Mesothelial cell of epicardium (in vitro differentiated cells): ENCODE measurements around the gene DLL4. TPM values are rescaled to one million over a fixed set of nuclear protein-coding genes. Genes with fewer than 3 reads are reported as not detected.

Experiments
- DNase-seq, 2 experiments: peaks; one replicate each; pipeline ENCODE4 v3.0.0; 2021; ENCODE audit warnings: low spot score in 2 of 2; ENCODE audit not compliant: unreplicated experiment in 2 of 2
- H3K27ac Mint-ChIP-seq: 2 replicates; pipeline ENCODE4 v1.8.0; 2021; ENCODE audit warnings: mixed read lengths
- H3K27me3 Mint-ChIP-seq: 2 replicates; pipeline ENCODE4 v1.8.0; 2021; ENCODE audit warnings: low read depth, mixed read lengths
- H3K36me3 Mint-ChIP-seq: 2 replicates; pipeline ENCODE4 v1.8.0; 2021; ENCODE audit warnings: mixed read lengths
- H3K4me1 Mint-ChIP-seq: 2 replicates; pipeline ENCODE4 v1.8.0; 2021; ENCODE audit warnings: mixed read lengths
- H3K4me3 Mint-ChIP-seq: 2 replicates; pipeline ENCODE4 v1.8.0; 2021; ENCODE audit warnings: mild to moderate bottlenecking, moderate library complexity, mixed read lengths
- H3K9me3 Mint-ChIP-seq: 2 replicates; pipeline ENCODE4 v1.8.0; 2021; ENCODE audit warnings: mixed read lengths
- total RNA-seq: library from RNA; stranded (reverse); gene quantifications from 3 replicates; pipeline ENCODE4 v1.2.1, GENCODE V29; 2021
- TF ChIP-seq, protein P1 (sequence below): fragments of 200-600 bp; sonication (generic); IDR thresholded peaks from one replicate; pipeline ENCODE4 v1.5.0; 2021; ENCODE audit warnings: antibody characterized with exemption; ENCODE audit not compliant: unreplicated experiment

DLL4 gene
- total RNA-seq = 0.20 to 0.31 TPM (median 0.24 TPM) in 3 replicates

DNA sequence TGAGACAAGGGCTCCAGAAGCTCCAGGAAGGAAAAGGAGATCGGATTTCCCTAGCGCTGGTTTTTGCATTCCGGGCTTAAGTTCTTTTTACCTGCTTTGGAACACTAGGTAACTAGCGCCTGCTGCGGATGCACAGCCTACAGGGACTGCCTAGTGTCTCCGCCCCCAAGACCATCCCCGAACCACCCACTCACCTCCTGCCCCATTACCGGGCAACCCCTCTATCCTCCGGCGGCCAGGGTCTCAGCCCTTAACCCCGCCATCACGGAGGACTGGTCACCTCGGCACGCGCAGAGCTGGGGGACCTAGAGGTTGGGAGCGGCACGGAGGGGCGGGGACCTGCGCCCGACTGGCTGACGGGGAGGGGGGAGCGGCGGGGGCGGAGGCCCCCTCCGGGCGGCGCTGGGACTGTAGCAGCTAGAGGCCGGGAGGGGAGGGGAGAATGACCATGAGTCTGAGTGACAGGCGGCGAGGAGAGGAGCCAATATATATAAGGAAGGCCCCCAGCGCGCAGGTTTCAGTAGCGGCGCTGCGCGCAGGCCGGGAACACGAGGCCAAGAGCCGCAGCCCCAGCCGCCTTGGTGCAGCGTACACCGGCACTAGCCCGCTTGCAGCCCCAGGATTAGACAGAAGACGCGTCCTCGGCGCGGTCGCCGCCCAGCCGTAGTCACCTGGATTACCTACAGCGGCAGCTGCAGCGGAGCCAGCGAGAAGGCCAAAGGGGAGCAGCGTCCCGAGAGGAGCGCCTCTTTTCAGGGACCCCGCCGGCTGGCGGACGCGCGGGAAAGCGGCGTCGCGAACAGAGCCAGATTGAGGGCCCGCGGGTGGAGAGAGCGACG is at the start of gene DLL4:
TSS of gene DLL4 (plus strand) at position 520 of the 839 bp plus-strand sequence. CDS start 329 bp downstream, outside the sequence.
- TF ChIP-seq, protein P1, sequence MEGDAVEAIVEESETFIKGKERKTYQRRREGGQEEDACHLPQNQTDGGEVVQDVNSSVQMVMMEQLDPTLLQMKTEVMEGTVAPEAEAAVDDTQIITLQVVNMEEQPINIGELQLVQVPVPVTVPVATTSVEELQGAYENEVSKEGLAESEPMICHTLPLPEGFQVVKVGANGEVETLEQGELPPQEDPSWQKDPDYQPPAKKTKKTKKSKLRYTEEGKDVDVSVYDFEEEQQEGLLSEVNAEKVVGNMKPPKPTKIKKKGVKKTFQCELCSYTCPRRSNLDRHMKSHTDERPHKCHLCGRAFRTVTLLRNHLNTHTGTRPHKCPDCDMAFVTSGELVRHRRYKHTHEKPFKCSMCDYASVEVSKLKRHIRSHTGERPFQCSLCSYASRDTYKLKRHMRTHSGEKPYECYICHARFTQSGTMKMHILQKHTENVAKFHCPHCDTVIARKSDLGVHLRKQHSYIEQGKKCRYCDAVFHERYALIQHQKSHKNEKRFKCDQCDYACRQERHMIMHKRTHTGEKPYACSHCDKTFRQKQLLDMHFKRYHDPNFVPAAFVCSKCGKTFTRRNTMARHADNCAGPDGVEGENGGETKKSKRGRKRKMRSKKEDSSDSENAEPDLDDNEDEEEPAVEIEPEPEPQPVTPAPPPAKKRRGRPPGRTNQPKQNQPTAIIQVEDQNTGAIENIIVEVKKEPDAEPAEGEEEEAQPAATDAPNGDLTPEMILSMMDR = no peak
- H3K9me3 Mint-ChIP-seq = no peaks in the 10 kb centered on the region
- H3K4me3 Mint-ChIP-seq = peak within 1 kb of the TSS; percentile 66
- H3K4me1 Mint-ChIP-seq = peaks cover 45% of the 10 kb centered on the region
- peaks cover 92% of the 10 kb centered on the region for H3K27me3 Mint-ChIP-seq
- no peaks in the 10 kb centered on the region for H3K36me3 Mint-ChIP-seq
- DNase-seq = no peak
- H3K27ac Mint-ChIP-seq = no peak within 1 kb of the TSS

GRCh38 chr15:40879609-40880008 is 49.5 kb upstream of the DLL4 start:
- no peak for DNase-seq
- TF ChIP-seq, protein P1 = no peak
- H3K4me3 Mint-ChIP-seq = no peak overlapping the region
- H3K4me1 Mint-ChIP-seq = no peaks in the 10 kb centered on the region
- H3K36me3 Mint-ChIP-seq = no peaks in the 10 kb centered on the region
- H3K9me3 Mint-ChIP-seq = no peaks in the 10 kb centered on the region
- H3K27ac Mint-ChIP-seq = no peak overlapping the region
- H3K27me3 Mint-ChIP-seq = peaks cover 1% of the 10 kb centered on the region

DNA sequence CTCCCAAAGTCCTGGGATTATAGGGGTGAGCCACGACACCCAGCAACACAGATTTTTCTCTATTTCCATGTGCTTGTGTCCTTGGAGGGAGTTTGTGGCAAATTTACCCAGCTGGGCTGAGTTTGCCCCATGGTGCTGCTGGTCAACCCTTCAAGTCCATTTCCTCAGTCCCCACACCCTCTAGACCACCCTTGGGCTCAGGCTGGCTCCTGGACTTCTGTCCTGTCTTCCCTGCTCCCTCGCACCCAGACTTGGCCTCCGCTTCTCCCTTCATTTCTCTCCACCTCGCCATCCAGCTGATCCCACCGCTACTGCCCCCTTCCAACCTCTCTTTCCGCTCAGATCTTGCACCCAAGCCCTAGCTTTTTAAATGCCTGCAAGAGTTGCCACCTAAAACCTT is 47.8 kb upstream of the DLL4 start:
- Mint-ChIP-seq H3K4me3 (no peak overlapping the region), H3K9me3 (no peaks in the 10 kb centered on the region), H3K4me1 (no peaks in the 10 kb centered on the region), H3K27ac (no peak overlapping the region), H3K27me3 (no peaks in the 10 kb centered on the region), H3K36me3 (no peaks in the 10 kb centered on the region)
- no peak for DNase-seq
- TF ChIP-seq, protein P1 = no peak

DNA sequence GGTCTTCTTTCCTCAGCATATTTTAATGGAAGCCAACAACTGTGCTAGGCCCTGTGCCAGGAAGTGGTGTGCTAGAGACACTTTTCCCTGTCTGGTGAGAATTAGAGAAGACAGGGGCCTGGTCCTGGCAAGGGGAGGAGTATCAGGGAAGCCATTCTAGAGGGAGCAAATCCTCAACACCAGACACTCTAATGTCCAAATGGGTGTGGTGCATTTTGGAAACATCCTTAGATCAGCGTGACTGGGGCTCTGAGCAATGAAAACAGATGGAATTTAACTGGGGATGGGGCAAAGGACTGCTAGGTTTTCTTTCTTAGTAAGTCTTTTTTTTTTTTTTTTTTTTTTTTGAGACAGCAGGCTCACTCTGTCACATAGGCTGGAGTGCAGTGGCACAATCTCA is 42.6 kb upstream of the DLL4 start:
- no peaks in the 10 kb centered on the region for H3K4me1 Mint-ChIP-seq
- H3K27me3 Mint-ChIP-seq = no peaks in the 10 kb centered on the region
- TF ChIP-seq, protein P1 = no peak
- no peak overlapping the region for H3K27ac Mint-ChIP-seq
- no peaks in the 10 kb centered on the region for H3K9me3 Mint-ChIP-seq
- no peaks in the 10 kb centered on the region for H3K36me3 Mint-ChIP-seq
- no peak overlapping the region for H3K4me3 Mint-ChIP-seq
- no peak for DNase-seq

DNA sequence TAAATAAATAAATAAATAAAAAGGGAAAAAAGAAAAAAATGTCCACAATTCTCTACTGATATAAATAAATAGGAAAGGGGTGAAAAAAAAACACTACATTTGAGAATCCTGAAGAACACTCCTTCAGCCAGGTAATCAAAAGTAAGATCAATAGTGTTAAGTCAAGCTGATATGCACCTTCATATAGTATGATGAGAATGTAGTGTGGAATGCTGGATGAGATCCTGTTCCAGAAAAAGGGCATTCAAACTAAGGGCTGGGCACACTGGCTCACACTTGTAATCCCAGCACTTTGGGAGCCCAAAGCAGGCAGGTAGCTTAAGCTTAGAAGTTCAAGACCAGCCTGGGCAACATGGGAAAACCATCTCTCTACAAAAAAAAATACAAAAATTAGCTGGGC is 40.0 kb upstream of the DLL4 start:
- TF ChIP-seq, protein P1 = no peak
- Mint-ChIP-seq H3K27ac (no peak overlapping the region), H3K36me3 (no peaks in the 10 kb centered on the region), H3K4me1 (peaks cover 6% of the 10 kb centered on the region), H3K27me3 (peaks cover 1% of the 10 kb centered on the region), H3K4me3 (no peak overlapping the region), H3K9me3 (no peaks in the 10 kb centered on the region)
- DNase-seq = no peak
